Left lung (tissue), 10 donors: Measurements from ENCODE around the gene NEK10. TPM values are rescaled to one million over a fixed set of nuclear protein-coding genes. Genes with fewer than 3 reads are reported as not detected.
A peak's percentile ranks its signal among the peaks of the same experiment; 100 is the strongest.

Experiments used
- ATAC-seq: fragments of 200-7000 bp; cut with Tn5 transposase; one replicate; pipeline ENCODE4 v1.9.1; 2020; ENCODE audit warnings: moderate library complexity
- DNase-seq, 4 donors: peaks; one replicate each; pipeline ENCODE4 v3.0.0-alpha.2; 2013 to 2020
- H3K27ac ChIP-seq, 2 donors: fragments of 200-600 bp; sonication (generic) in 1 of 2; one replicate each; pipeline versions ENCODE4 v1.5.0 to v1.8.0; 2020 to 2021
- H3K27me3 ChIP-seq, 2 donors: fragments of 200-600 bp; sonication (generic) in 1 of 2; one replicate each; pipeline versions ENCODE4 v1.5.0 to v1.8.0; 2020 to 2021
- H3K36me3 ChIP-seq, 2 donors: fragments of 200-600 bp; sonication (generic) in 1 of 2; one replicate each; pipeline versions ENCODE4 v1.5.0 to v1.8.0; 2020 to 2021
- H3K4me1 ChIP-seq, 2 donors: fragments of 200-600 bp; one replicate each; pipeline ENCODE4 v1.8.0; 2021
- H3K4me3 ChIP-seq, 2 donors: fragments of 200-600 bp; sonication (generic) in 1 of 2; one replicate each; pipeline versions ENCODE4 v1.5.0 to v1.8.0; 2020 to 2021; ENCODE audit warnings: mild to moderate bottlenecking in 1 of 2
- H3K9me3 ChIP-seq, 2 donors: fragments of 200-600 bp; sonication (generic) in 1 of 2; one replicate each; pipeline versions ENCODE4 v1.5.0 to v1.8.0; 2020 to 2021
- CTCF ChIP-seq, 2 donors: fragments of 200-600 bp; sonication (generic) in 1 of 2; IDR thresholded peaks; one replicate each; pipeline versions ENCODE4 v1.5.0 to v1.8.0; 2021; ENCODE audit warnings: antibody characterized with exemption in 2 of 2
- intact Hi-C, 2 donors: fragments of 100-400 bp; cut with DNase I; formaldehyde crosslinking; loops; one replicate each; pipeline versions ENCODE4 v1.11.2 to v1.14.2; 2022
- polyA plus RNA-seq, 6 donors: library from polyadenylated mRNA; unstranded; fragments of 120-200 nt; gene quantifications; one replicate each; pipeline ENCODE4 v1.2.1, GENCODE V29; 2013; ENCODE audit not compliant: insufficient read length in 6 of 6
- total RNA-seq, 2 donors: library from RNA; stranded (reverse); fragmentation: NEBNext Ultra II Directional; extraction: Animal tissue kit (Norgen Biotek cat#: 25700); gene quantifications; one replicate each; pipeline ENCODE4 v1.2.1, GENCODE V29; 2021
- donor health status: DM: no; HTN: yes; CAD: no.
- donor health status: DM: no; HTN: no; CAD: no.

NEK10 gene
- total and polyA plus RNA-seq, 8 donors, result 1.5 to 7.9 (median 5.5) TPM

DNA sequence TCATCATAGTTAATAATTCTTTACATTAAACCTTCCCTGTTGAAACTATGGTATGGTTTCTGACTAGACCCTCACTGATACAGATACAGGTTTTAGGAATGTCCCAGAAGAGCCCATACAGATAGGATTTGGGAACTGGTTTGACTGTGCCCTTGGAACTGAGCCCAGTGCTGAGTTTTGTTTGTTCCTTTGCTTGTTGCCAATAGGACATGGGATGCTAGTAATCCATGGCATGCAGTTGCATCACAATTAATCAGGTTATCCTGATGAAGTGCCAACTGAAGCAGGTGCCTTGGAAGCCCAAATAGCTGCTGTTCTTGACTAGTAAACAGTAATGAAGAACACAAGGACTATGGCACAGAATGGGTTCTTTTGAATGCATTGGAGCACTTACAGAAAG is 230.6 kb downstream of the NEK10 start:
- H3K36me3 ChIP-seq, result no peaks in the 10 kb centered on the region
- ATAC-seq (no peak), DNase-seq (no peak)
- no peaks in the 10 kb centered on the region for H3K4me1 ChIP-seq
- no peak for TF ChIP-seq CTCF (IDR thresholded peaks at IDR 0.05)
- no peak overlapping the region for H3K27ac ChIP-seq
- no peak overlapping the region for H3K4me3 ChIP-seq
- intact Hi-C loops, result loop anchor here in 1 of 2 donors (10.0 kb wide), 1 partner anchor 116 kb away; no protein-coding TSS in a partner anchor
- no peaks in the 10 kb centered on the region for H3K27me3 ChIP-seq
- H3K9me3 ChIP-seq, result peaks cover 0 to 5% of the 10 kb centered on the region in 2 donors

DNA sequence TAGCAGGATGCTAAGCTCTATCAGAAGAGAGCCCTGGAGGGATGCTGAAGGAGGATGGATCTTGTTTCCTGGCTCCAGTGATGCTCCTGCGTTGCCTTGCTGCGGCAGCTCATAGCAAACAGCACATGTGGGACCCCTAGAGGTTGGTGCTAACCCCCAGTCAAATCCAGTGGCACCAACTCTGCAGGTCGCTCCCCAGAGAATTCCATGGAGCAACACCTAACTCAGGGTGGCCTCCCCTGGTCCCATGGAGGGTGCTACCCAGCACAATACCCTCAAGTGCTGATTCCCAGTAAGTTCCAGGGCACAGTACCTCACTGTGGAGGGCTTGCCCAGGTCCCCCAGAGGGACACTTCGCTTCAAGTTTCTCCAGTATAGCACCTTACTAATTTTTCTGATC is 231.2 kb downstream of the NEK10 start:
- no peaks in the 10 kb centered on the region for H3K36me3 ChIP-seq
- peak in 1 of 4 donors; percentile 28 for DNase-seq
- H3K4me3 ChIP-seq, result no peak overlapping the region
- no peak overlapping the region for H3K27ac ChIP-seq
- H3K9me3 ChIP-seq, result peaks cover 0 to 5% of the 10 kb centered on the region in 2 donors
- intact Hi-C loops, result loop anchor here in 1 of 2 donors (10.0 kb wide), 1 partner anchor 117 kb away; no protein-coding TSS in a partner anchor
- ATAC-seq, result no peak
- no peaks in the 10 kb centered on the region for H3K27me3 ChIP-seq
- no peak for TF ChIP-seq CTCF (IDR thresholded peaks at IDR 0.05)
- H3K4me1 ChIP-seq, result no peaks in the 10 kb centered on the region

DNA sequence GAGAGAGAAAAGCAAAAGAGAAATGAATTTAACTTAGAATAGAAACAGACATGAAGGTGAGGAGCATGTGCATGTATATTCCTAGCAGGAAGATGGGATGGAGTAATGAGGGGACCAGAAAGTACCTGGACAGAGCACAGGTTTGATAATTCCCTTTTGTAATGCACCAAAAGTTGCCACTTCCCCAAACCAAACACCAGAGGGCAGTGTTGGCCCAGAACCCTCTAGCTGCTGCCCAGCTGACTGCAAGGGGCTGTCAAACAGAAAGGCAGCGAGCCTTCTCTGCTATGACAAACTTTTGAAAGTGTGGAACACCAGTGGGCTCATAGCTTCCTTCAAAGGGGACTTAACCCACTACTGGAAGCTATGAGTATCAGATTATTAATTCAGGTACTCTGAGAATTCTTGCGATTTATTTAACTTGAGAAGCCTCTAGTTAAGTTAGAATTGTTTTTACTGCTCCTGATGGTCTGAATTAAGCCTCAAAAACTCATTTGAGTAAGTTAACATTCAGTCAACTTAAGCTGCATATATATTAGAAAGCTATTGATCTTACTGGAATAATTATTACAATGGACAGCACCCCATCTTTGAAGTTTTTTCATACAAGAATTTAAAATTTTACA is 234.9 kb downstream of the NEK10 start:
- intact Hi-C loops, result loop anchor here in 1 of 2 donors (10.0 kb wide), 1 partner anchor 121 kb away; no protein-coding TSS in a partner anchor
- H3K4me1 ChIP-seq, result no peaks in the 10 kb centered on the region
- no peak overlapping the region for H3K27ac ChIP-seq
- ATAC-seq (peak; percentile 97), DNase-seq (peak in 3 of 4 donors; percentile 45 to 72 (median 49))
- no peaks in the 10 kb centered on the region for H3K27me3 ChIP-seq
- H3K36me3 ChIP-seq, result no peaks in the 10 kb centered on the region
- peak; percentile 81 to 83 for TF ChIP-seq CTCF (IDR thresholded peaks at IDR 0.05)
- no peaks in the 10 kb centered on the region for H3K9me3 ChIP-seq
- no peak overlapping the region for H3K4me3 ChIP-seq

GRCh38 chr3:27133060-27133459 is 236.1 kb downstream of the NEK10 start:
- Histone ChIP-seq H3K9me3 (no peaks in the 10 kb centered on the region), H3K4me3 (no peak overlapping the region), H3K36me3 (no peaks in the 10 kb centered on the region), H3K4me1 (no peaks in the 10 kb centered on the region), H3K27me3 (no peaks in the 10 kb centered on the region), H3K27ac (no peak overlapping the region)
- no peak for DNase-seq
- TF ChIP-seq CTCF (IDR thresholded peaks at IDR 0.05), result no peak
- intact Hi-C loops, result loop anchor here in 1 of 2 donors (10.0 kb wide), 1 partner anchor 122 kb away; no protein-coding TSS in a partner anchor
- no peak for ATAC-seq

DNA sequence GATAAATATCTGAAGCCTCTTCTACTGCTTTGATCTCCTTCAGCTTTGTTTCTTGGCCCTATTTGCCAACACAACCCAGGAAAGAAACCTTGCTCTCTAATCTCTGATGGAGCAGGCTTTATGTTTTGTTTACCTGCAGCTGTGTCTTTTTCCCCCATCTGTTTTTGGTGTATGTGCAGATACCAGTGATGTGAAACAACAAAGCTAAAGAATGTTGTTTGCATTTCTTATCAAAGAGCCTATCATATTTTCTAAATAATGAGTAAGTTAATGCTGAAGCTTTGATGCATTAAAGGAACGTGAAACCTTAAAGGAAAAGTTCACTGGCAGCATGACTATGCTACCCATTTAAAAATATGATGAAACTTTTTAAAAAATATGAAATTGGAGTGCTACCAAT is 238.4 kb downstream of the NEK10 start:
- no peaks in the 10 kb centered on the region for H3K27me3 ChIP-seq
- H3K9me3 ChIP-seq, result no peaks in the 10 kb centered on the region
- TF ChIP-seq CTCF (IDR thresholded peaks at IDR 0.05), result no peak
- no peak overlapping the region for H3K4me3 ChIP-seq
- H3K27ac ChIP-seq, result no peak overlapping the region
- intact Hi-C loops, result loop anchor here in 1 of 2 donors (10.0 kb wide), 1 partner anchor 124 kb away; no protein-coding TSS in a partner anchor
- ATAC-seq (no peak), DNase-seq (no peak)
- no peaks in the 10 kb centered on the region for H3K4me1 ChIP-seq
- no peaks in the 10 kb centered on the region for H3K36me3 ChIP-seq
